Endothelial cell (in vitro differentiated cells): ENCODE results near the gene RASSF4. TPM values are rescaled to one million over a fixed set of nuclear protein-coding genes. Genes with fewer than 3 reads are reported as not detected.

Source experiments
- DNase-seq: peaks from one replicate; pipeline ENCODE4 v3.0.0; 2021; ENCODE audit warnings: low spot score
- H3K27ac Mint-ChIP-seq: one replicate; pipeline ENCODE4 v1.8.0; 2021; ENCODE audit warnings: mixed read lengths, inconsistent platforms; ENCODE audit not compliant: unreplicated experiment
- H3K27me3 Mint-ChIP-seq: one replicate; pipeline ENCODE4 v1.8.0; 2021; ENCODE audit warnings: mild to moderate bottlenecking, moderate library complexity, mixed read lengths, inconsistent platforms; ENCODE audit not compliant: unreplicated experiment
- H3K36me3 Mint-ChIP-seq: one replicate; pipeline ENCODE4 v1.8.0; 2021; ENCODE audit warnings: mild to moderate bottlenecking, low read depth, mixed read lengths, inconsistent platforms; ENCODE audit not compliant: unreplicated experiment
- H3K4me1 Mint-ChIP-seq: one replicate; pipeline ENCODE4 v1.8.0; 2021; ENCODE audit warnings: mild to moderate bottlenecking, mixed read lengths, inconsistent platforms; ENCODE audit not compliant: unreplicated experiment
- H3K4me3 Mint-ChIP-seq: one replicate; pipeline ENCODE4 v1.8.0; 2021; ENCODE audit warnings: mild to moderate bottlenecking, mixed read lengths, inconsistent platforms; ENCODE audit not compliant: unreplicated experiment
- H3K9me3 Mint-ChIP-seq: one replicate; pipeline ENCODE4 v1.8.0; 2021; ENCODE audit warnings: mixed read lengths, inconsistent platforms; ENCODE audit not compliant: unreplicated experiment
- CTCF ChIP-seq: fragments of 200-600 bp; sonication (generic); IDR thresholded peaks from one replicate; pipeline ENCODE4 v1.5.0; 2021; ENCODE audit warnings: antibody characterized with exemption; ENCODE audit not compliant: unreplicated experiment
- total RNA-seq: library from RNA; stranded (reverse); fragmentation: NEBNext Ultra II Directional; extraction: Animal tissue kit (Norgen Biotek cat#: 25700); gene quantifications from one replicate; pipeline ENCODE4 v1.2.1, GENCODE V29; 2021; ENCODE audit not compliant: unreplicated experiment

The RASSF4 gene
- total RNA-seq, 1 donor from 2014 or later = 9.6 TPM

DNA sequence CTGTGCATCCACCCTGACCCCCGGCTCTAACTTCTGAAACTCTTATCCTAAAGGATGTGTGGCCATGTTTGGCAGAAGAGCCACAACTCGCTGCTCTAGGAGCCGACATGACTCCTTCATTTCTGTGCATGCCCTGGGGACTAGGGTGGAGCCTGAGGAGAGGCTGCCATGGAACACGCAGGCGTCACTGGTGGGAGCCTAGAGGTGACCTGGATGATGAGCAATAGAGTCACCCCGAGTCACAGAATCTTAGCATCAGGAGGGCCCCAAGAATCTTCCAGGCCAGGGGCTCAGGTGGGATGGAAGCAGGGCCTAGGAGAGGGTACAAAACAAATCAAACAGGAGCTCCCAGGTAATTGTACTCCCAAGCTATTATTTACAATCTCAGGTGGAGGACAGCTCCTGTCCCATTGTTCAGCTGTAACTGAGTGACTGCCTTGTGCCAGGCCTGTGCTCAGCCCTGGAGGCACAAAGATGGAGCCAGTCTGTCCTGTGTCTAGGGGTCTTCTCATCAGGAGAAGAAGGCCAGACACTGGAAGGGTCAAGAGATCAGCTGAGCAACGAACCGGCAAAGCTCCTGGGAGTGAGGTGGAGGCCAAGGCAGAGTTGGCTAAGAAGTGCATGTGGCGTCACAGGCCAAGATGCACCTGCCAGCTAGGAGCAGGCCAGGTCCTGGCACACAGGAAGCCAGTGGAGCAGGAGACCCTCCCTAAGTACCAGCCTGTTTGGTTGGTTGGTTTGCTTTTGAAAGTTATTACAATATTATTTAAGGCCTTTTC lies 35.3 kb downstream of the RASSF4 start:
- Mint-ChIP-seq H3K4me1 (peaks cover 41% of the 10 kb centered on the region), H3K27me3 (peaks cover 17% of the 10 kb centered on the region), H3K36me3 (peaks cover 6% of the 10 kb centered on the region), H3K9me3 (no peaks in the 10 kb centered on the region), H3K4me3 (no peak overlapping the region), H3K27ac (no peak overlapping the region)
- TF ChIP-seq CTCF = no peak
- DNase-seq = no peak

DNA sequence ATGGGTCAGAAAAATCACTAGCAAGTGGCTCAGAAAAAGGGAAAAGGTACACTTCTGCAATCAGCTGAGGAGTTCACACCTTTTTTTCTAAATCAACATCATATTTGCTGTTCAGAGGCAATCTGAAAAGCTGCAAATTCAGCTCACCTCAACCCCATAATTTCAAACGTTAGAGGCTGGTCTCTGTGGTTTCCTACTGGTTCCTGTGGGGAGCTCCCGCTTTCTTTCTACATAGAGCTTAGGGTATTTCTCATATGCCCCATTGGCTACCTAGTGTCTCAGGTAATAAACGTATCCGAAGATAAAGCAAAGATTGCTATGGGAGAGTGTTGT lies 35.9 kb downstream of the RASSF4 start:
- H3K27me3 Mint-ChIP-seq = peaks cover 19% of the 10 kb centered on the region
- no peak overlapping the region for H3K4me3 Mint-ChIP-seq
- peaks cover 38% of the 10 kb centered on the region for H3K4me1 Mint-ChIP-seq
- H3K36me3 Mint-ChIP-seq = peaks cover 6% of the 10 kb centered on the region
- no peak for TF ChIP-seq CTCF
- DNase-seq = no peak
- H3K9me3 Mint-ChIP-seq = no peaks in the 10 kb centered on the region
- H3K27ac Mint-ChIP-seq = no peak overlapping the region

GRCh38 chr10:44995914-44996669 lies 36.5 kb downstream of the RASSF4 start:
- peaks cover 36% of the 10 kb centered on the region for H3K4me1 Mint-ChIP-seq
- no peaks in the 10 kb centered on the region for H3K9me3 Mint-ChIP-seq
- DNase-seq = no peak
- H3K36me3 Mint-ChIP-seq = peaks cover 6% of the 10 kb centered on the region
- peak overlapping the region; percentile 48 for H3K27ac Mint-ChIP-seq
- H3K27me3 Mint-ChIP-seq = peaks cover 20% of the 10 kb centered on the region
- no peak for TF ChIP-seq CTCF
- H3K4me3 Mint-ChIP-seq = no peak overlapping the region

DNA sequence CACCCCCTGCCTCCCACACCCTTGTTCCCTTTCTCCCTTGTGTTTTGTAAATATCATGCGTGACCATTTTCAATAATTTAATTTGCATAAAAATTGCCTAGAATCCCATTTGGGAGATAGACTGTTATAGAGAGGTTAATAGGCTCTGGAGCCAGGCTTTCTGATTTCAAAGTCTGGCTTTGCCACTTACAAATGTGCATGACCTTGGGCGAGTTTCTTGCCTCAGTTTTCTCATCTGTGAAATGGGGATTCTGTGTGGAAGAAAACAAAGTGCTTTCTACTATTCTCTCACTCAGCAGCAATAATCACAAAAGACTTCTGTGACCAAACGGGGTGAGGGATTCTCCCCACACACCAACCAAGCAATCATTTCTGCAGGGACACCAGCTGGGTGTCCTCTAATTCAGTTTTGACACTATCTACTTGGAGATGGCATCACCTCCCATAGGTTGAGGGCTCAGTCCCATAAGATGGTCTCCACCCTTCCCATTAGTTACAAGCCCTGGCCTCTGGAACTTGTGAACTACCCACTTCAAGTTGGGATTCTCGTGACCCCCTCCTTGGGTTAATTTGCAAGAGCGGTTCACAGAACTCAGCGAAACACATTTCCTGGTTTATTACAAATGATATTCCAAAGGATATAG lies 37.6 kb downstream of the RASSF4 start:
- Mint-ChIP-seq H3K4me1 (peaks cover 28% of the 10 kb centered on the region), H3K27me3 (peaks cover 17% of the 10 kb centered on the region), H3K27ac (no peak overlapping the region), H3K9me3 (no peaks in the 10 kb centered on the region), H3K36me3 (peaks cover 6% of the 10 kb centered on the region), H3K4me3 (no peak overlapping the region)
- TF ChIP-seq CTCF = no peak
- no peak for DNase-seq
